AG04449 (cell line): ENCODE measurements around the gene CREB3.

Experiments used
- CTCF ChIA-PET: fragments of 350-600 bp; formaldehyde crosslinking; extraction: SDS; loops from one replicate; lab custom pipeline; 2021; ENCODE audit warnings: antibody characterized with exemption; lab: Yijun Ruan, JAX
- POLR2A ChIA-PET: fragments of 400-600, 350-600 bp; formaldehyde crosslinking; extraction: SDS; loops from one replicate; lab custom pipeline; 2020; ENCODE audit warnings: antibody characterized with exemption, inconsistent platforms; lab: Yijun Ruan, JAX
- DNase-seq: peaks from one replicate; pipeline ENCODE4 v3.0.0-alpha.2; 2010; ENCODE audit warnings: low read depth, low spot score
- H3K4me3 ChIP-seq: 2 replicates; pipeline ENCODE4 v1.5.1; 2011; ENCODE audit warnings: low read depth, mild to moderate bottlenecking, control low read depth, low read length
- CTCF ChIP-seq: IDR thresholded peaks from one replicate; pipeline ENCODE4 v1.5.1; 2011; ENCODE audit warnings: mild to moderate bottlenecking, moderate library complexity, low read length, control low read depth, inconsistent platforms; ENCODE audit not compliant: insufficient read depth; ENCODE audit errors: missing control alignments

The CREB3 gene

DNA sequence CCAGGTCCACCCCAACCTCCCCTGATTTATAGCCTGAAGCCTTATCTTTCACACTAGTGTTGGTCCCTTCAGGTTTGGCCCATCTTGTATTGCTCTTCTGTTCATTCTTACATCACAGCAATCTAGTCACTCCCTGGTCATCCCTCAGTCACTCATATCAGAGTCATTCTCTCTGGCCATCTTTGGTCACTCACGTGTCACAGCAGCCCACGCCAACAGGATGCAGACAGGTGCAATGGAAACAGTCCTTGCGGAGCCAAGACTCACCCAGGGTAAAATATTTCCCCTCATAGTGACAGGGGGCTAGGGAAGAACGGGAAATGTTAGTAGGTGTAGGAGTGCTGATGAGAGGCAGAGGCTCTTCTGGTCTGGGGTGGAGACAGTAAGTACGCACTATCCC lies 21.0 kb downstream of the CREB3 start:
- POLR2A ChIA-PET: no interaction called here
- no peak for TF ChIP-seq CTCF
- CTCF ChIA-PET: interaction anchor here (0.6 to 2.7 kb wide), 3 partner anchors 18 to 67 kb away, joined by 3 to 9 read pairs (median 4); no protein-coding TSS in a partner anchor
- H3K4me3 ChIP-seq: no peak overlapping the region
- no peak for DNase-seq

DNA sequence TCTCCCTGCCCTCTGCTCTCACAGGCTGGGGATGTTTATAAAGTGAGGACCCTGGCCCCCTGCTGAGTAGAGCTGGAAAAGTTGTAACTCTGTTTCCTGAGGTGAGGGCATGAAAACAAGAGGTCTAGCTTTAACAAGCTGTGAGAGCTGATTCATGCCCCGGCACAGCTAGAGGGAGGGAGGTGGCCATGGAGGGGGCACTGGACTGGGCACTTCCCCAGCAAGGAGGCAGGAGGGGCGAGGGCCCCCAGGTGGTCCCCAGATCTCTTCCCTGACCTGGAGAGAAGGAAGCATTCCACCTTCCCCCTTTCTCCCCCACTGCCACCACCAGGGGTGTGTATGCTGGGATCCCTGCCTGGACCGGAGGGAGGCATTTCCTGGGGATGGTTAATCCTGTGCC lies 21.8 kb downstream of the CREB3 start, which contains the start of gene MSMP:
MSMP (minus strand) TSS at position 13 of the 400 bp plus-strand sequence. CDS start 147 bp downstream, outside the sequence.
- no peak within 1 kb of the TSS for H3K4me3 ChIP-seq
- CTCF ChIA-PET: interaction anchor here (0.7 to 0.9 kb wide), 2 partner anchors 8 to 71 kb away, joined by 3 to 4 read pairs; no protein-coding TSS in a partner anchor
- POLR2A ChIA-PET: no interaction called here
- no peak for DNase-seq
- no peak for TF ChIP-seq CTCF

- no peak for TF ChIP-seq CTCF
- CTCF ChIA-PET: interaction anchor here (0.9 to 2.0 kb wide), 2 partner anchors 16 to 19 kb away, joined by 3 to 7 read pairs; no protein-coding TSS in a partner anchor
- POLR2A ChIA-PET: interaction anchor here (0.6 kb wide), 1 partner anchor 68 kb away, joined by 4 read pairs; no protein-coding TSS in a partner anchor
These were observed 22.6 kb downstream of the CREB3 start for GRCh38 chr9:35755071-35755470.

DNA sequence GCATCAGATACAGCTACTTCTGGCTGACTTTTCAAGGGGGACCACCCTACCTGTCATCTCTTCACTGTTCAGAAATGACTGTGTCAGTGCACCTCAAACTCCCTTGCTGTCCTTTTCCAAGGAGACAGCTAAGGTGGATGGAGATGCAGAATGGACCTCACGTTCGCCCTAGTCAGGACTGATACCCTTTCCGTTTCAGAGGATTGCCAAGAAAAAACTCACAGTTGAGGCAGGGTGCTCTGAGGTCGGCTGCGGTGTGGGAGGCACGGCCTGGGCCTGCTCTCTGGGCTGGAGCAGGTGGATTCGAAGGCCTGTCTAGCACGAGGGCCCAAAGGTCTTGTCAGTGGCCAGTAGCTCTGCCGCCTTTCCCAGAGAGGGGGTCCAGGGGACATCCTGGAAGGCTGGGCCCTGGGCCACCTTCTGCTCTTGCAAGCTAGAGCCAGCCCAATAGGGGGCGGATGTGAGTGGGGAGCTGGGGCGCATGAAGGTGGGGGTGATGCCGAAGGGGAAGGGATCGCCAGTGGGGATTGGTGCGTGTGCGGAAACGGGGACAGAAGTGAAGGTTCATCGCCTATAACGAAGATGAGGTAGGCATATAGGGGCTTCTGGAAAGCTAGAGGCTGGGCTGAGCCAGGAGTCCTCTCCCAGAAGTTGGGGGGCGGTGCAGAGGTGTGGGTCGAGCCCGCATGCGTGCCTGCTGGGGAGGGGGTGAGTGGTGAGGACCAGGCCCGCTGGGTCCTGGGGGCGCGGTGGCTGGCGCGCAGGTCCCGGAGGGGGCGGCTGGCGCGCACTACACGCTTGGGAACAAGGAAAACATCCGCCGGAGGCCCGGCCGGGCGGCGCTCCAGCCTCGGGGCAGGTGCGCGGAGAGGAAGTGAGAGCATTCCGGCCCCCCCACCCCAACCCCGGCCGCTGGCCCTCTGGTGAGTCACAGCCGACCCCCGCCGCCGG lies 24.1 kb downstream of the CREB3 start:
- peak; percentile 53 for TF ChIP-seq CTCF
- POLR2A ChIA-PET: no interaction called here
- CTCF ChIA-PET: interaction anchor here (0.7 to 2.7 kb wide), 13 partner anchors 8 to 78 kb away, joined by 3 to 12 read pairs (median 3); no protein-coding TSS in a partner anchor
- DNase-seq: no peak
- H3K4me3 ChIP-seq: peak overlapping the region; percentile 41

More at GRCh38 chr9:35755071-35755470, 22.6 kb downstream of the CREB3 start:
- no peak for DNase-seq
- no peak overlapping the region for H3K4me3 ChIP-seq

- CTCF ChIA-PET: interaction anchor here (1.0 to 2.7 kb wide), 11 partner anchors 8 to 31 kb away, joined by 3 to 12 read pairs (median 4); no protein-coding TSS in a partner anchor
- no peak for TF ChIP-seq CTCF
- DNase-seq: no peak
- H3K4me3 ChIP-seq: no peak overlapping the region; the same call in 1 of the 2 replicates
- POLR2A ChIA-PET: no interaction called here
These were observed 24.9 kb downstream of the CREB3 start for GRCh38 chr9:35757226-35757891.
